Measurements from ENCODE around the gene TYR. TPM values are rescaled to one million over a fixed set of nuclear protein-coding genes. Genes with fewer than 3 reads are reported as not detected.
A peak's percentile ranks its signal among the peaks of the same experiment; 100 is the strongest.

Gene TYR
- total RNA-seq, 2 donors from 2014 or later, result not detected

DNA sequence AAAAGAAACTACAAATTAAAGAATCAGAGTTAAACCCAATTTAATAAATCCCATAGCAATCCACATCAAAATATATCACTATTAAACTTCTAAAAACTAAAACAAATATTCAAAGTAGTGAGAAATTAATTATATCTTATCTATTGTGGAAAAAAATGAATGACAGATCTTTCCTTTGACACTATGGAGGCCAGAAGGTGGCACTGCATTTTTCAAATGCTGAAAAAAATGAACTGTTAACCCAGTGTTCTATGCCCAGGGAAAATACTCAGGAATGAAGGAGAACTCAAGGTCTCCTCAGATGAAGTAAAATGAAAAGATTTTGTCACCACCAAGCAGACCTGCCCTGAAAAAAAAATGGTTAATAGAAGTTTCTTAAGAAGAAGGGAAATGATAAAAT is 27.7 kb downstream of the TYR start:
- no peaks in the 10 kb centered on the region for H3K36me3 Mint-ChIP-seq (ENCODE audit: low read depth)
- TF ChIP-seq, protein P1, sequence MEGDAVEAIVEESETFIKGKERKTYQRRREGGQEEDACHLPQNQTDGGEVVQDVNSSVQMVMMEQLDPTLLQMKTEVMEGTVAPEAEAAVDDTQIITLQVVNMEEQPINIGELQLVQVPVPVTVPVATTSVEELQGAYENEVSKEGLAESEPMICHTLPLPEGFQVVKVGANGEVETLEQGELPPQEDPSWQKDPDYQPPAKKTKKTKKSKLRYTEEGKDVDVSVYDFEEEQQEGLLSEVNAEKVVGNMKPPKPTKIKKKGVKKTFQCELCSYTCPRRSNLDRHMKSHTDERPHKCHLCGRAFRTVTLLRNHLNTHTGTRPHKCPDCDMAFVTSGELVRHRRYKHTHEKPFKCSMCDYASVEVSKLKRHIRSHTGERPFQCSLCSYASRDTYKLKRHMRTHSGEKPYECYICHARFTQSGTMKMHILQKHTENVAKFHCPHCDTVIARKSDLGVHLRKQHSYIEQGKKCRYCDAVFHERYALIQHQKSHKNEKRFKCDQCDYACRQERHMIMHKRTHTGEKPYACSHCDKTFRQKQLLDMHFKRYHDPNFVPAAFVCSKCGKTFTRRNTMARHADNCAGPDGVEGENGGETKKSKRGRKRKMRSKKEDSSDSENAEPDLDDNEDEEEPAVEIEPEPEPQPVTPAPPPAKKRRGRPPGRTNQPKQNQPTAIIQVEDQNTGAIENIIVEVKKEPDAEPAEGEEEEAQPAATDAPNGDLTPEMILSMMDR (conservative IDR thresholded peaks at IDR 0.05), result peak; percentile 26
- H3K27ac Mint-ChIP-seq, result no peak overlapping the region

DNA sequence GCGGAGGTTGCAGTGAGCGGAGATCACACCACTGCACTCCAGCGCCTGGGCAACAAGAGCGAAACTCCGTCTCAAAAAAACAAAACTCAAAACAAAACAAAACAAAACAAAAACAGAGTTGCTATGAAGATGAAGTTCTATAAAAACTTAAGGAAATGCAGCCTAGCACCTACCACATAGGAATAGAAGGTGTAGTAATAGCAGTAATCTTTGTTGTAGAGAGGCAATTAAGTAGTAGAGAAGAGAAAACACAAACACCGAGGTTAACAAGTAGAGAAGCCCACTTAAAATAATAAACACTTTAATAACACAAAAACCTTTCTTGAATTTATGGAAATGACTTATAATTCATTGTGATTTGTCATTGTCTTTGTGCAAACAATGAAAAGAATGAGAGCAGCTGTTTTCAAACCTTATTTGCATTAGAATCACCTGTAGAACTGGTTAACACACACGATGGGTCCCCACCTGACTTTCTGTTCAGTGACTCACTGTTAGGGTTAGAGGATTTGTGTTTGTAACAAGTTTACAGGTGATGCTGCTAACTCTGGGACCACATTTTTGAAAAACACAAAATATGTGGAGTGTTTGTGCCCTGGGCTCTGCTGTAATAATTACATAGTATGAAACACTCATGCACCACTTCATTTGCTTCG is 43.1 kb downstream of the TYR start:
- Histone ChIP-seq H3K4me1 (ENCODE audit: control insufficient read depth, insufficient read depth, low read length) (no peaks in the 10 kb centered on the region), H3K36me3 (ENCODE audit: control insufficient read depth, insufficient read depth, low read length) (no peaks in the 10 kb centered on the region), H3K27ac (ENCODE audit: low read depth, low read length) (no peak overlapping the region), H3K9me3 (ENCODE audit: control insufficient read depth, low read length) (no peaks in the 10 kb centered on the region), H3K27me3 (ENCODE audit: control insufficient read depth, insufficient read depth, low read length, poor library complexity, severe bottlenecking) (no peaks in the 10 kb centered on the region), H3K9ac (ENCODE audit: extremely low read depth, low read length, poor library complexity, severe bottlenecking) (no peak overlapping the region), H3K4me3 (ENCODE audit: low read length) (no peak overlapping the region)
- no peaks in the 10 kb centered on the region for H3K9me3 Mint-ChIP-seq
- 20 to 83% methylated on average over 1 to 5 of the region's 8 CpGs for WGBS, 2 experiments (ENCODE audit: insufficient coverage in 1 of 2, insufficient read length in 1 of 2)
- TF ChIP-seq, protein P1 (conservative IDR thresholded peaks at IDR 0.05), result no peak
- no peaks in the 10 kb centered on the region for H3K4me1 Mint-ChIP-seq
- H3K27me3 Mint-ChIP-seq (ENCODE audit: insufficient read depth), result no peaks in the 10 kb centered on the region
- DNase-seq, result no peak
- H3K27ac Mint-ChIP-seq, result no peak overlapping the region
- no peaks in the 10 kb centered on the region for H3K36me3 Mint-ChIP-seq (ENCODE audit: low read depth)
- H3K4me3 Mint-ChIP-seq, result no peak overlapping the region

More for the DNA sequence above, 27.7 kb downstream of the TYR start:
- H3K9ac ChIP-seq (ENCODE audit: extremely low read depth, low read length, poor library complexity, severe bottlenecking), result no peak overlapping the region
- Mint-ChIP-seq H3K4me1 (no peaks in the 10 kb centered on the region), H3K4me3 (no peak overlapping the region), H3K9me3 (no peaks in the 10 kb centered on the region), H3K27me3 (ENCODE audit: insufficient read depth) (no peaks in the 10 kb centered on the region)
- DNase-seq, result no peak
- H3K4me3 ChIP-seq (ENCODE audit: low read length), result no peak overlapping the region
- H3K36me3 ChIP-seq (ENCODE audit: control insufficient read depth, insufficient read depth, low read length), result no peaks in the 10 kb centered on the region
- H3K4me1 ChIP-seq (ENCODE audit: control insufficient read depth, insufficient read depth, low read length), result no peaks in the 10 kb centered on the region
- H3K9me3 ChIP-seq (ENCODE audit: control insufficient read depth, low read length), result no peaks in the 10 kb centered on the region
- no peaks in the 10 kb centered on the region for H3K27me3 ChIP-seq (ENCODE audit: control insufficient read depth, insufficient read depth, low read length, poor library complexity, severe bottlenecking)
- H3K27ac ChIP-seq (ENCODE audit: low read depth, low read length), result no peak overlapping the region

DNA sequence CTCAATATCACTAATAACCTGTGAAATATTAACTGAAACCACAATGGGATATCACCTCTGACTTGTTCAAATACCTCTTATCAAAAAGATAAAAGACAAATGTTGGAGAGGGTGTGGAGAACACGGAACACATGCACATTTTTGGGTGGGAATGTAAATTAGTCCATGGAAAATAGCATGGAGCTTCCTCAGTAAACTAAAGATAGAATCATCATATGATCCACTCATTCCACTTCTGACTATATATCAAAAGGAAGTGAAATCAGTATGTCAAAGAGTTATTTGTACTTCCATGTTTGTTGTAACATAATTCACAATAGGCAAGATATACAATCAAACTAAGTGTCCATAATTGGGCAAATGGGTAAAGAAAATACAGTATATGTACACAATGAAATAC is 57.4 kb downstream of the TYR start:
- H3K36me3 ChIP-seq (ENCODE audit: control insufficient read depth, insufficient read depth, low read length), result no peaks in the 10 kb centered on the region
- 100% methylated on average over 1 of the region's 1 CpG; no CpG with 5 or more reads in 1 of the 2 experiments for WGBS, 2 experiments (ENCODE audit: insufficient coverage in 1 of 2, insufficient read length in 1 of 2)
- no peak overlapping the region for H3K27ac ChIP-seq (ENCODE audit: low read depth, low read length)
- no peaks in the 10 kb centered on the region for H3K4me1 ChIP-seq (ENCODE audit: control insufficient read depth, insufficient read depth, low read length)
- no peaks in the 10 kb centered on the region for H3K9me3 ChIP-seq (ENCODE audit: control insufficient read depth, low read length)
- DNase-seq, result no peak
- no peaks in the 10 kb centered on the region for H3K4me1 Mint-ChIP-seq
- TF ChIP-seq, protein P1 (conservative IDR thresholded peaks at IDR 0.05), result no peak
- no peaks in the 10 kb centered on the region for H3K9me3 Mint-ChIP-seq
- H3K4me3 ChIP-seq (ENCODE audit: low read length), result no peak overlapping the region
- H3K27me3 Mint-ChIP-seq (ENCODE audit: insufficient read depth), result no peaks in the 10 kb centered on the region
- no peaks in the 10 kb centered on the region for H3K27me3 ChIP-seq (ENCODE audit: control insufficient read depth, insufficient read depth, low read length, poor library complexity, severe bottlenecking)
- no peak overlapping the region for H3K4me3 Mint-ChIP-seq
- H3K36me3 Mint-ChIP-seq (ENCODE audit: low read depth), result no peaks in the 10 kb centered on the region
- H3K27ac Mint-ChIP-seq, result no peak overlapping the region
- no peak overlapping the region for H3K9ac ChIP-seq (ENCODE audit: extremely low read depth, low read length, poor library complexity, severe bottlenecking)
